Erythroblast (primary cell): ENCODE measurements around the gene PTCH1.

Experiments used
- DNase-seq, 2 experiments: peaks; one replicate each; lab custom pipeline; 2025; lab: John Stamatoyannopoulos, UW
- GATA1 ChIP-seq: IDR thresholded peaks from 2 replicates; pipeline ENCODE4 v1.6.1; 2011; ENCODE audit warnings: low read depth, mild to moderate bottlenecking, control low read depth, low read length, moderate library complexity
- POLR2A ChIP-seq: IDR thresholded peaks from 2 replicates; pipeline ENCODE4 v1.6.1; 2011; ENCODE audit warnings: mild to moderate bottlenecking, low read length

Gene PTCH1

GRCh38 chr9:95522871-95523370, 6.2 kb upstream of the PTCH1 start:
- no peak for DNase-seq
- no peak for TF ChIP-seq POLR2A
- no peak for TF ChIP-seq GATA1

- no peak for TF ChIP-seq POLR2A
- TF ChIP-seq GATA1: no peak
- no peak for DNase-seq
Observed at GRCh38 chr9:95521699-95522098, 4.9 kb upstream of the PTCH1 start.

GRCh38 chr9:95517559-95518425, 1.0 kb upstream of the PTCH1 start:
- DNase-seq: no peak
- no peak for TF ChIP-seq GATA1
- TF ChIP-seq POLR2A: no peak

GRCh38 chr9:95516221-95516733, 494 bp downstream of the PTCH1 start:
- no peak for TF ChIP-seq GATA1
- TF ChIP-seq POLR2A: no peak
- peak in 1 of 2 experiments; percentile 23 for DNase-seq

GRCh38 chr9:95515272-95516113, 1.3 kb downstream of the PTCH1 start:
- TF ChIP-seq POLR2A (no peak), GATA1 (no peak)
- no peak for DNase-seq

- DNase-seq: no peak
Observed at GRCh38 chr9:95514342-95514741, 2.4 kb downstream of the PTCH1 start.

GRCh38 chr9:95513711-95514110, 3.1 kb downstream of the PTCH1 start:
- no peak for TF ChIP-seq GATA1
- TF ChIP-seq POLR2A: no peak
- DNase-seq: no peak

More at GRCh38 chr9:95514342-95514741, 2.4 kb downstream of the PTCH1 start:
- TF ChIP-seq GATA1: no peak
- TF ChIP-seq POLR2A: no peak

GRCh38 chr9:95512709-95513095, 4.1 kb downstream of the PTCH1 start:
- peak; percentile 3 to 12 for DNase-seq
- no peak for TF ChIP-seq POLR2A
- no peak for TF ChIP-seq GATA1

GRCh38 chr9:95511952-95512708, 4.6 kb downstream of the PTCH1 start:
- TF ChIP-seq POLR2A (no peak), GATA1 (no peak)
- DNase-seq: peak in 1 of 2 experiments; percentile 24

- TF ChIP-seq POLR2A: no peak
- no peak for TF ChIP-seq GATA1
- DNase-seq: no peak
Observed at GRCh38 chr9:95511616-95511931, 5.2 kb downstream of the PTCH1 start.

GRCh38 chr9:95510709-95511615, 5.8 kb downstream of the PTCH1 start:
- DNase-seq: peak; percentile 84 to 88
- no peak for TF ChIP-seq GATA1
- peak; percentile 56 for TF ChIP-seq POLR2A

GRCh38 chr9:95509851-95510708, 6.7 kb downstream of the PTCH1 start:
- no peak for TF ChIP-seq POLR2A
- TF ChIP-seq GATA1: no peak
- peak in 1 of 2 experiments; percentile 36 for DNase-seq
